GM12864 (cell line): ENCODE results near the gene NCS1.

Source experiments
- DNase-seq: peaks from one replicate; pipeline ENCODE4 v3.0.0-alpha.2; 2011; ENCODE audit warnings: low read depth
- H3K4me3 ChIP-seq: 2 replicates; pipeline ENCODE4 v1.5.1; 2011; ENCODE audit warnings: mild to moderate bottlenecking, low read depth, low read length, control low read depth
- CTCF ChIP-seq: IDR thresholded peaks from 2 replicates; pipeline ENCODE4 v1.5.1; 2011; ENCODE audit warnings: low read depth, mild to moderate bottlenecking, moderate library complexity, low read length, control low read depth, inconsistent platforms; ENCODE audit errors: missing control alignments

NCS1 gene

GRCh38 chr9:130140706-130141105, 31.5 kb upstream of the NCS1 start:
- H3K4me3 ChIP-seq = no peak overlapping the region
- TF ChIP-seq CTCF = no peak
- DNase-seq = no peak

GRCh38 chr9:130142056-130142455, 30.1 kb upstream of the NCS1 start:
- no peak for DNase-seq
- H3K4me3 ChIP-seq = no peak overlapping the region
- no peak for TF ChIP-seq CTCF

DNA sequence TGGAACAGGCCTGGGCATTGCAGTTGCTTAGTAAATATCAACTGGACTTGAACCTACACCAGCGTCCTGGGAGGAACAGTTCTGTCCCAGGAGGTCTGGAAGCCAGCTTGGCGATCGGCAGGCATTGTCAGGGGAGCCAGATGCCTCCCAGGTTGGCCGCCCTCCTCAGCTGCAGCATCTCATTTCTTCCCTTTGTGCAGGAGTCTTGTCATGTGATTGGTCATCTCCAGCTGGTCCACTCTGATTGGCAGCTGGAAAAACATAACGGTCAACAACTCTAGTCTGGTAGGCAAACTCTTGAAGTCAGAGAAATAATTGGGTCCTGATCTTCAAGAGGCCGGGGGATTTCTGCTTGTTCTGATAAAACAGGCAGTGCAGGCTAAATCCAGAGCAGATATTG, 29.6 kb upstream of the NCS1 start:
- TF ChIP-seq CTCF = no peak
- no peak overlapping the region for H3K4me3 ChIP-seq
- DNase-seq = no peak

GRCh38 chr9:130143279-130143893, 28.8 kb upstream of the NCS1 start:
- H3K4me3 ChIP-seq = no peak overlapping the region
- DNase-seq = no peak
- TF ChIP-seq CTCF = no peak

DNA sequence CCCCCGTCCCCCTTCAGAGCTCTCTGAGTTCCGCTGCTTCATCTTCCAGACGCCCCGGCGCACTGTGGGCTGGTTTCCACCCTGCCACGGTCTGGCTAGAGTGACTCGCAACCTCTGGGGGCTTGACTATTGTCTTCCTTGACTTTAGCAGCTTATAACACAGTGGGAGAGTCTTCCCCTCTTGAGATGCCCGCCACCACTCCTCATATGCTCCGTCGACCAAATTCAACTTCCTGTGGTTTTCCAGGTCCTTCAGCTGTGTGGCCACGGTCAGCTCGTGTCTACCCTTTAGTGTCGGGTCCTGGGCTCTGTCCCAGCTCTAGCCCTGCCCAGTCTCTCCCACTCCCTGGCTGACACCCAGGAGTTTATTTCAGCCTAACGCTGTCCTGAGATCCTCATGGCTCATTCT, 28.2 kb upstream of the NCS1 start:
- no peak overlapping the region for H3K4me3 ChIP-seq
- TF ChIP-seq CTCF = no peak
- DNase-seq = no peak

DNA sequence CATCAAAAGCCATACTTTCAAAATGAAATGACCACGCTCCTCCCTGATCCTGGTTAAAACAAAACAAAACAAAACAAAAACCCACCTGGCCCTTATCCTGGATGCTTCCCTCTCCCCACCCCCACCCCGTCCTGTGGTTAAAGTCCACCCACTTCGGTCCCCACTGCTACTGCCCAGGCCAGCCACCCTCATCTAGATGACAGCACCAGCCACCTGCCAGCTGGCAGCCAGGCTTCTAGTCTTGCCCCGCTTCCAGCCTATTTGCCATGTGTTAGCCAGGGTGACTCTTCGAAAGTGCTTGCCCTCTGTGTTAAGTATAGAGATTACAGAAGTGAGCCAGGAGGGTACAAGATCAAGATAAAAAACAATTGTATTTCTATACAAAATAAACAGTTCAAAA, 27.5 kb upstream of the NCS1 start:
- DNase-seq = no peak
- no peak for TF ChIP-seq CTCF
- H3K4me3 ChIP-seq = no peak overlapping the region

DNA sequence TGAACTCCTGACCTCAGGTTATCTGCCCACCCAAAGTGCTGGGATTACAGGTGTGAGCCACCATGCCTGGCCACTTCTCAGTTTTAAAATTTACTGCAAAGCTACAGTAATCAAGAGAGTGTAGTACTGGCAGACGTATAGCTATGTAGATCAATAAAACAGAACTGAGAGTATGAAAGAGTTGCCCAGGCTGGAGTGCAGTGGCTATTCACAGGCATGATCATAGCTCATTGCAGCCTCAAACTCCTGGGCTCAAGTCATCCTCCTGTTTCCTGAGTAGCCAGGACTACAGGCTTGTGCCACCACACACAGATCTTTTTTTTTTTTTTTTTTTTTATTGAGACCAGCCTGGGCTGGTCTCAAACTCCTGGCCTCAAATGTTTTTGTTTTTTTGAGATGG, 26.5 kb upstream of the NCS1 start:
- no peak for DNase-seq
- H3K4me3 ChIP-seq = no peak overlapping the region
- no peak for TF ChIP-seq CTCF
